Retina (tissue), 1 donor: ENCODE results near the gene HSD17B11.
A peak's percentile ranks its signal among the peaks of the same experiment; 100 is the strongest.
"Not testable (repeated sequence)": the region's sequence is repeated elsewhere in the genome, so short reads cannot be mapped to it uniquely, and the experiment has no call there.

Experiments used
- DNase-seq: peaks from one replicate; pipeline ENCODE4 v3.0.0-alpha.2; 2016

The HSD17B11 gene

GRCh38 chr4:87354168-87355102 lies 36.6 kb downstream of the HSD17B11 start:
- DNase-seq: no peak

GRCh38 chr4:87353592-87353991 lies 37.4 kb downstream of the HSD17B11 start:
- DNase-seq: peak; percentile 41

GRCh38 chr4:87345139-87345538 lies 45.8 kb downstream of the HSD17B11 start:
- DNase-seq: no peak

- no peak for DNase-seq
These were observed 48.1 kb downstream of the HSD17B11 start for GRCh38 chr4:87342872-87343271.

- not testable (repeated sequence) for DNase-seq
These were observed 48.9 kb downstream of the HSD17B11 start for GRCh38 chr4:87341954-87342635.

GRCh38 chr4:87339440-87339839 lies 51.5 kb downstream of the HSD17B11 start:
- no peak for DNase-seq

GRCh38 chr4:87337361-87337760 lies 53.6 kb downstream of the HSD17B11 start:
- no peak for DNase-seq

- no peak for DNase-seq
These were observed 57.7 kb downstream of the HSD17B11 start for GRCh38 chr4:87333267-87333666.

GRCh38 chr4:87330761-87331160 lies 60.2 kb downstream of the HSD17B11 start:
- DNase-seq: no peak

GRCh38 chr4:87327136-87327535 lies 63.9 kb downstream of the HSD17B11 start:
- no peak for DNase-seq

- DNase-seq: no peak
These were observed 64.5 kb downstream of the HSD17B11 start for GRCh38 chr4:87326460-87326859.

- no peak for DNase-seq
These were observed 68.2 kb downstream of the HSD17B11 start, which contains the start of gene HSD17B13 for GRCh38 chr4:87322754-87323153. TSS of gene HSD17B13 (minus strand) at chr4:87322882. CDS start at chr4:87322841, 41 bp downstream.

GRCh38 chr4:87321888-87322287 lies 69.1 kb downstream of the HSD17B11 start:
- no peak for DNase-seq

GRCh38 chr4:87317527-87317926 lies 73.5 kb downstream of the HSD17B11 start:
- DNase-seq: no peak

GRCh38 chr4:87316961-87317360 lies 74.0 kb downstream of the HSD17B11 start:
- no peak for DNase-seq

- DNase-seq: not testable (repeated sequence)
These were observed 76.0 kb downstream of the HSD17B11 start for GRCh38 chr4:87315000-87315399.

- DNase-seq: no peak
These were observed 77.2 kb downstream of the HSD17B11 start for GRCh38 chr4:87313756-87314155.

- DNase-seq: no peak
These were observed 79.3 kb downstream of the HSD17B11 start for GRCh38 chr4:87311684-87312083.

GRCh38 chr4:87310691-87311335 lies 80.2 kb downstream of the HSD17B11 start:
- DNase-seq: no peak

- no peak for DNase-seq
These were observed 81.4 kb downstream of the HSD17B11 start for GRCh38 chr4:87309625-87310024.

- no peak for DNase-seq
These were observed 84.9 kb downstream of the HSD17B11 start for GRCh38 chr4:87306056-87306455.

- no peak for DNase-seq
These were observed 85.4 kb downstream of the HSD17B11 start for GRCh38 chr4:87305562-87305961.

- no peak for DNase-seq
These were observed 86.1 kb downstream of the HSD17B11 start for GRCh38 chr4:87304745-87305432.
